Tibial nerve (tissue), 3 donors: ENCODE data around the gene MYCBPAP.

Experiments
- POLR2A ChIP-seq, 2 donors: fragments of 450-650 bp; IDR thresholded peaks; one replicate each; pipeline ENCODE4 v1.6.1; 2017; ENCODE audit warnings: antibody characterized with exemption in 2 of 2, mild to moderate bottlenecking in 2 of 2, moderate library complexity in 2 of 2
- TF ChIP-seq, protein P1 (sequence below), 5 experiments: fragments of 200-600 bp in 3 of 5; fragments of 450-650 bp in 2 of 5; sonication (generic) in 3 of 5; IDR thresholded peaks; one replicate each; pipeline ENCODE4 v1.5.1; 2016 to 2019; ENCODE audit warnings: antibody characterized with exemption in 5 of 5, mild to moderate bottlenecking in 3 of 5, moderate library complexity in 2 of 5

DNA sequence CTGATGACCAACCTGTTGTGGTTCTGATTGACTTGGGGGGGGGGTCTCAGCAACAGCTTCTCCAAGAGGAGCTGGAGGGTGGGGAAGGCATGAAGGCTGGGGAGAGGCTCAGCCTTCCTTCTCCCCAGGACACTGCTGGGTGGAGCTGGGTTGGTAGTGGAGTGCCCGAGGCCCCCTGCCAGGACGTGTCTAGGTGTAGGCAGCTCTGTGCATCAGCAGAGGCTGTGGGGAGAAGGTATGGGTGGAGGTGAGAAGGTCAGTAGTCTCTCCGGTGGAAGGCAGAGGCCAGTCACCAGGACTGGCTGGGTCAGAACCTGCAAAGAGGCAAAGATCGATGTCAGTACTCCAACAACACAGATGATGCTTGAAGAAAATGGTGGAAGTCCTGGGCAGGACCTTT lies 43.5 kb upstream of the MYCBPAP start:
- TF ChIP-seq, protein P1, sequence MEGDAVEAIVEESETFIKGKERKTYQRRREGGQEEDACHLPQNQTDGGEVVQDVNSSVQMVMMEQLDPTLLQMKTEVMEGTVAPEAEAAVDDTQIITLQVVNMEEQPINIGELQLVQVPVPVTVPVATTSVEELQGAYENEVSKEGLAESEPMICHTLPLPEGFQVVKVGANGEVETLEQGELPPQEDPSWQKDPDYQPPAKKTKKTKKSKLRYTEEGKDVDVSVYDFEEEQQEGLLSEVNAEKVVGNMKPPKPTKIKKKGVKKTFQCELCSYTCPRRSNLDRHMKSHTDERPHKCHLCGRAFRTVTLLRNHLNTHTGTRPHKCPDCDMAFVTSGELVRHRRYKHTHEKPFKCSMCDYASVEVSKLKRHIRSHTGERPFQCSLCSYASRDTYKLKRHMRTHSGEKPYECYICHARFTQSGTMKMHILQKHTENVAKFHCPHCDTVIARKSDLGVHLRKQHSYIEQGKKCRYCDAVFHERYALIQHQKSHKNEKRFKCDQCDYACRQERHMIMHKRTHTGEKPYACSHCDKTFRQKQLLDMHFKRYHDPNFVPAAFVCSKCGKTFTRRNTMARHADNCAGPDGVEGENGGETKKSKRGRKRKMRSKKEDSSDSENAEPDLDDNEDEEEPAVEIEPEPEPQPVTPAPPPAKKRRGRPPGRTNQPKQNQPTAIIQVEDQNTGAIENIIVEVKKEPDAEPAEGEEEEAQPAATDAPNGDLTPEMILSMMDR (IDR thresholded peaks at IDR 0.05): no peak
- no peak for TF ChIP-seq POLR2A (IDR thresholded peaks at IDR 0.05)
